Measurements from ENCODE around the gene KRT86. TPM values are rescaled to one million over a fixed set of nuclear protein-coding genes. Genes with fewer than 3 reads are reported as not detected.

The KRT86 gene
- total and polyA plus RNA-seq, 5 experiments from 2014 or later = not detected

- Mint-ChIP-seq H3K9me3 (no peaks in the 10 kb centered on the region), H3K27ac (peak overlapping the region in 2 of 10 donors; percentile 25 to 26), H3K4me3 (no peak overlapping the region), H3K27me3 (peaks cover 0 to 30% (median 7%) of the 10 kb centered on the region in 5 donors), H3K4me1 (peaks cover 12 to 20% (median 13%) of the 10 kb centered on the region in 4 donors), H3K36me3 (no peaks in the 10 kb centered on the region)
- DNase-seq = no peak
- ATAC-seq = no peak
- POLR2A ChIA-PET = no interaction called here
These were observed 31.8 kb upstream of the KRT86 start for GRCh38 chr12:52242442-52243258.

GRCh38 chr12:52243259-52243855 is 31.1 kb upstream of the KRT86 start:
- ATAC-seq (no peak), DNase-seq (no peak)
- POLR2A ChIA-PET = no interaction called here
- H3K4me1 Mint-ChIP-seq = peaks cover 12 to 20% (median 13%) of the 10 kb centered on the region in 4 donors
- peak overlapping the region in 6 of 10 donors; percentile 7 to 92 (median 72) for H3K27ac Mint-ChIP-seq
- peaks cover 0 to 37% (median 13%) of the 10 kb centered on the region in 5 donors for H3K27me3 Mint-ChIP-seq
- H3K36me3 Mint-ChIP-seq = no peaks in the 10 kb centered on the region
- H3K4me3 Mint-ChIP-seq = peak overlapping the region in 3 of 10 donors; percentile 33 to 65 (median 45)
- no peaks in the 10 kb centered on the region for H3K9me3 Mint-ChIP-seq

GRCh38 chr12:52243856-52244614 is 30.4 kb upstream of the KRT86 start:
- H3K36me3 Mint-ChIP-seq = no peaks in the 10 kb centered on the region
- DNase-seq = peak in 8 of 10 donors; percentile 16 to 80 (median 32)
- POLR2A ChIA-PET = no interaction called here
- peaks cover 0 to 38% (median 19%) of the 10 kb centered on the region in 5 donors for H3K27me3 Mint-ChIP-seq
- H3K4me3 Mint-ChIP-seq = peak overlapping the region in 4 of 10 donors; percentile 33 to 65 (median 40)
- H3K4me1 Mint-ChIP-seq = peaks cover 11 to 20% (median 13%) of the 10 kb centered on the region in 4 donors
- peak; percentile 97 to 98 for ATAC-seq
- peak overlapping the region in 7 of 10 donors; percentile 34 to 92 (median 69) for H3K27ac Mint-ChIP-seq
- no peaks in the 10 kb centered on the region for H3K9me3 Mint-ChIP-seq

GRCh38 chr12:52244615-52244994 is 29.8 kb upstream of the KRT86 start:
- DNase-seq (no peak), ATAC-seq (no peak)
- H3K9me3 Mint-ChIP-seq = no peaks in the 10 kb centered on the region
- peaks cover 14 to 21% (median 16%) of the 10 kb centered on the region in 4 donors for H3K4me1 Mint-ChIP-seq
- H3K27ac Mint-ChIP-seq = peak overlapping the region in 7 of 10 donors; percentile 22 to 92 (median 69)
- peaks cover 4 to 38% (median 24%) of the 10 kb centered on the region in 5 donors for H3K27me3 Mint-ChIP-seq
- POLR2A ChIA-PET = no interaction called here
- no peaks in the 10 kb centered on the region for H3K36me3 Mint-ChIP-seq
- peak overlapping the region in 1 of 10 donors; percentile 65 for H3K4me3 Mint-ChIP-seq

- ATAC-seq (no peak), DNase-seq (no peak)
- Mint-ChIP-seq H3K27me3 (peaks cover 8 to 45% (median 29%) of the 10 kb centered on the region in 5 donors), H3K4me1 (peaks cover 19 to 26% (median 21%) of the 10 kb centered on the region in 4 donors), H3K4me3 (no peak overlapping the region), H3K9me3 (no peaks in the 10 kb centered on the region), H3K27ac (peak overlapping the region in 2 of 10 donors; percentile 39 to 50), H3K36me3 (no peaks in the 10 kb centered on the region)
- POLR2A ChIA-PET = no interaction called here
These were observed 29.0 kb upstream of the KRT86 start for GRCh38 chr12:52245259-52245961.

- DNase-seq (no peak), ATAC-seq (no peak)
- H3K4me1 Mint-ChIP-seq = peaks cover 19 to 27% (median 21%) of the 10 kb centered on the region in 4 donors
- no peak overlapping the region for H3K4me3 Mint-ChIP-seq
- no peaks in the 10 kb centered on the region for H3K9me3 Mint-ChIP-seq
- H3K27me3 Mint-ChIP-seq = peaks cover 10 to 51% (median 32%) of the 10 kb centered on the region in 5 donors
- peak overlapping the region in 4 of 10 donors; percentile 15 to 73 (median 54) for H3K27ac Mint-ChIP-seq
- POLR2A ChIA-PET = no interaction called here
- H3K36me3 Mint-ChIP-seq = no peaks in the 10 kb centered on the region
These were observed 28.4 kb upstream of the KRT86 start for GRCh38 chr12:52245962-52246569.

GRCh38 chr12:52246720-52247621 is 27.5 kb upstream of the KRT86 start:
- Mint-ChIP-seq H3K27ac (peak overlapping the region in 4 of 10 donors; percentile 18 to 55 (median 40)), H3K9me3 (no peaks in the 10 kb centered on the region), H3K27me3 (peaks cover 10 to 51% (median 32%) of the 10 kb centered on the region in 5 donors), H3K36me3 (no peaks in the 10 kb centered on the region), H3K4me1 (peaks cover 20 to 35% (median 28%) of the 10 kb centered on the region in 4 donors), H3K4me3 (no peak overlapping the region)
- no peak for DNase-seq
- POLR2A ChIA-PET = no interaction called here
- ATAC-seq = no peak

- POLR2A ChIA-PET = no interaction called here
- DNase-seq = no peak
These were observed 26.6 kb upstream of the KRT86 start for GRCh38 chr12:52247622-52248540.

GRCh38 chr12:52248541-52249461 is 25.6 kb upstream of the KRT86 start:
- Mint-ChIP-seq H3K9me3 (no peaks in the 10 kb centered on the region), H3K27ac (peak overlapping the region in 1 of 10 donors; percentile 77), H3K36me3 (no peaks in the 10 kb centered on the region), H3K27me3 (peaks cover 10 to 62% (median 36%) of the 10 kb centered on the region in 5 donors), H3K4me1 (peaks cover 16 to 31% (median 23%) of the 10 kb centered on the region in 4 donors), H3K4me3 (no peak overlapping the region)
- POLR2A ChIA-PET = no interaction called here
- DNase-seq = peak in 1 of 10 donors; percentile 60
- no peak for ATAC-seq

More at GRCh38 chr12:52247622-52248540, 26.6 kb upstream of the KRT86 start:
- Mint-ChIP-seq H3K36me3 (no peaks in the 10 kb centered on the region), H3K27ac (peak overlapping the region in 3 of 10 donors; percentile 48 to 71 (median 55)), H3K4me3 (no peak overlapping the region), H3K9me3 (no peaks in the 10 kb centered on the region), H3K4me1 (peaks cover 20 to 37% (median 28%) of the 10 kb centered on the region in 4 donors), H3K27me3 (peaks cover 10 to 56% (median 33%) of the 10 kb centered on the region in 5 donors)
- no peak for ATAC-seq

All from naive thymus-derived CD8-positive, alpha-beta T cell (primary cell).